ENCODE data around the gene TMEM87B.
"Not testable (repeated sequence)": the region's sequence is repeated elsewhere in the genome, so short reads cannot be mapped to it uniquely, and the experiment has no call there.

Gene TMEM87B

DNA sequence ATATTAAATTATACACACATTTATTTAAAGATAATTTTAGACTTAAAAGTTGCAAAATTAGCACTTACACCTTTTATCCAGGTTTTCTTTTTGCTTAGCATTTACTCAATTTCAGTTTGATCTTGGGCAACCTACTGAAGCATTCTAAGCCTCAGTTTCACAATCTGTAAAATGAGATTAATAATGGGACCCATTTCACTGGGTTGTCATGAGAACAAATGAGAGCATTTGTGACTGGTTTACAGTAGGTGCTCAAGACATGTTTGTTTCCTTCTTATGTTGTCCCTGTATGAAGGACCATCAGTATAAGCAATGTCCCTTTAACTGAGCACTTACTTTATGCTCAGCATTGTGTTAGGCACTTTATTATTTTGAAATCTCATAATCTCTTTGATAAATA, 78.3 kb downstream of the TMEM87B start:
- no peak for DNase-seq (ENCODE audit: low spot score)

- DNase-seq (ENCODE audit: low spot score) = no peak
Measured at GRCh38 chr2:112134120-112134519, 79.1 kb downstream of the TMEM87B start.

DNA sequence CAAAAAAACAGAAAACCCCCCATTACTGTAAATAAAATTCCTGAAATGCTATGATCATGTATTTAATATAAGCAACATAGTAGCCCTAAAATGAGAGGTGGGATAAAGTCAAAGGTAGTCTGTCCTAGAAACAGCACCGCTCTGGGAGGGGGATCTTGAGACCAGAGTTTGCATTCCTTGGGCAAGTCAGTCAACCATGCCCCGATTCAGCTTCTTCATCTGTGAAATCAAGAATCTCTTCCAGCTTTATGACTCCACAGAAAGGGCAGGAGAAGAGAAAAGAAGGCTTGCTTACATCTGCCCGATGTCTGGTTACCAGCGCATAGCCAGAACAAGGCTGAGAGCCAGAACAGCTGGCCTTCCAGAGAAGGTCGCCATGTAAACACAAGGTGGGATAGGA, 81.0 kb downstream of the TMEM87B start:
- no peak for DNase-seq (ENCODE audit: low spot score)

DNA sequence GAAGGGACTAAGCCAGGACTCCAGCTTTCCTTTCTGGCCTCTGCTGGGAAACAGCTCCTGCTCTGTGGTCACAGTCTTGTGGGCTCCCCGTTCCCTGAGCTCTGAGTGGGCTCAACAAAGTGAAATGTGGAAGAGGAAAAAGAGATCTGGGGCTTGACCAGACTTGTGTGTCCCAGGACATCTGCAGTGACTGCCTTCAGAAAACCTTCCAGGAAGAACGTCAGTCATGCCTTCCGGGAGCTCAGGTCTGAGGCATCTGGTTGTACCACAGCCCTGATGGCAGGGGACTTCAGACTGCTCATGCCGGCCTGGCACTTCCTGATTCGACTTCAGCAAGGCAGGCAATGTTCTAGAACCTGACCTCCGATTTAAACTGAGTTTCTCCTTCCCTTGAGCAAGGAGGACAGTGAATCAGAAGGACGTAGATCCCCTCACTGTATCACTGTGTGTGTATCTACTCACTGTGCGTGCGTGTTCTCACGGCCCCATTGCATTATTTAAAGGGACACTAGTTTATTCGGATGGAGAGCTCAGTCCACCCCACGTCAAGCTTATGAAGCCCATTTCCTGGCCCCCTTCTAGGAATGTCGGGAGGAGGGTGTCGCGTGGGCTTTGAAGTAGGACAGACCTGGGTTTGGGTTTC, 82.6 kb downstream of the TMEM87B start:
- DNase-seq (ENCODE audit: low spot score) = no peak

DNA sequence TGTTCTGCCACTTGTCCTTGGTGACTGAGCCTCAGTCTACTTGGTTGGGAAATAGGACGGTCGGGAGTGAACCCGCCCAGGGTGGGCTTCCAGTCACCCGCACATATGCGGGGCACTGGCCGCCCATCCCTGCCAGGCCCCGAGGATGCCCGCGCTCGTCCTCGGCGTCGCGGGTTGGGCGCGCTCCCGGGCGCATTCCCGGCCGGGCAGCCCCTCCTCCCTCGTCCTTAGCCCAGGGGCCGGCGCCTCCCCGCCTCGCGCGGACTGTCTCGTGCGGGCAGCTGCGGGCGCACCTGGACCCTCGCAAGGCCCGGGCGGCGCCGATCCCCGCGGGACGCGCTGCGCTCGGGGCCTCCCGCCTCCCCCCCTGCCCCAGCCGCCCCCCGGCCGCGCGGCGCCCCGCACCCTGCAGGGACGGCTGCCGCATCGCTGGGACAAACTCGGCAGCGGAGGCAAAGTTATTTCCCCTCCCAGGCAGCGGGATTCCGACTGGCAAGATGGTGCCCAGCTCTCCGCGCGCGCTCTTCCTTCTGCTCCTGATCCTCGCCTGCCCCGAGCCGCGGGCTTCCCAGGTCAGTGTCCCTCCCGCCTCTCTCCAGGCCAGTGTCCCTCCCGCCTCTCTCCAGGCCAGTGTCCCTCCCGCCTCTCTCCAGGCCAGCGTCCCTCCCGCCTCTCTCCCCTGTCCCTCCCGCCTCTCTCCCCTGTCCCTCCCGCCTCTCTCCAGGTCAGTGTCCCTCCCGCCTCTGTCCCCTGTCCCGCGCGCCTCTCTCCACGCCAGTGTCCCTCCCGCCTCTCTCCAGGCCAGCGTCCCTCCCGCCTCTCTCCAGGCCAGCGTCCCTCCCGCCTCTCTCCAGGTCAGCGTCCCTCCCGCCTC, 83.3 kb downstream of the TMEM87B start, which contains the start of gene FBLN7:
Gene FBLN7 (plus strand): TSS at position 227 of the 874 bp plus-strand sequence. CDS start 271 bp downstream, at position 498.
- peak; percentile 68 for DNase-seq (ENCODE audit: low spot score)

GRCh38 chr2:112139033-112139614, 84.1 kb downstream of the TMEM87B start:
- not testable (repeated sequence) for DNase-seq (ENCODE audit: low spot score)

GRCh38 chr2:112139661-112140204, 84.7 kb downstream of the TMEM87B start:
- DNase-seq (ENCODE audit: low spot score) = not testable (repeated sequence)

- DNase-seq (ENCODE audit: low spot score) = no peak
Measured at GRCh38 chr2:112140205-112140802, 85.2 kb downstream of the TMEM87B start.

DNA sequence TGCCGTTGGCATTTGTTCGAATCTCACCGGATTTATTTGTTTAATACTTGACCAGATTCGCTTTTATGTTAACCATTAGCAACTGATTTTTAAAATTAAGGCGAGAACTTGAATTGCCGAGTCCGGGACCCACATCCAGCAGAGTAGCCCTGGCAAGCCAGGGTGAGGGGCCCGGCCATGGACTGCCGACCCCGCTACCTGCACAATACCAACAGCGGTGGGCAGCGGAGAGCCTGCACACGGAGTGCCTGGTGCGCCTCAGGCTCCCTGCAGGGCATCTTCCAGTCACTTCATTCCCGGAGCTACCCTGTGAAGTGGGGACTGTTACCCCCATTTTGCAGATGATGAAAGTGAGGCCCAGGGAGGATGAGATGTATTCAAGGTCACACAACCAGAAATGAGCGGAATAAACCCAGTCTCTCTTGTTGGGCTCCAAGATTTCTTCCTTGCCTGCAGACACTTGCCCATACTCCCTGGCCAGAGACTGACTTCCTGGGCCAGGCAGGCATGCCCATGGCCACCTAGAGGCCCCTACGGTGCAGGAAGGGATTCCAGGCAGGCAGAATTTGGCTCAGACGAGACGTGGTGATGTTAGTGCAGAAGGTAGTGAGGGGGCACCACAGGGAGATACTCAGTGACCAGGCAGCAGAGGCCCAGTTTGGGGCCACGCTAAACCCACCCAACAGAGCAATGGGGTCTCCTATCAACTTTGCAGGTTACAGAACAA, 86.0 kb downstream of the TMEM87B start:
- no peak for DNase-seq (ENCODE audit: low spot score)

- no peak for DNase-seq (ENCODE audit: low spot score)
Measured at GRCh38 chr2:112141626-112142007, 86.5 kb downstream of the TMEM87B start.

GRCh38 chr2:112142525-112143078, 87.5 kb downstream of the TMEM87B start:
- DNase-seq (ENCODE audit: low spot score) = no peak

DNA sequence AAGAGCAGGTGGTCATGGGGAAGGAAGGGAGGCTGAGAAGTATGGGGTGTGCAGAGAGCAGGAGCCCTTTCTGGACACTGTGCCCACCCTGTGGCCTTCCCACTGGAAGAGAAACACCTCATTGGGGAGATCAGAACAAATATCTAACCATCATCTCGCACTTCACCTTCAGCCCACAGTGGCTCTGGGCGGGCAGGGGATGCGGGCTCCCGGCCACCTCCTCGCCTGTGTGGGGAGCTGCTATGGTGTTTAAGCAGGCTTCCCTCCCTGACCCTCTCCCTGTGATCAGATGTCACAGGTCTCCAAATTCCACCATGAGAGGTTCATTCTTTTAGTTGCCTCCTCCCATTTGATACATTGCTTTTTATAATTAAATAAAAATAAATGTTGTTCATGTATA, 88.1 kb downstream of the TMEM87B start:
- no peak for DNase-seq (ENCODE audit: low spot score)

- no peak for DNase-seq (ENCODE audit: low spot score)
Measured at GRCh38 chr2:112144966-112145365, 89.9 kb downstream of the TMEM87B start.

DNA sequence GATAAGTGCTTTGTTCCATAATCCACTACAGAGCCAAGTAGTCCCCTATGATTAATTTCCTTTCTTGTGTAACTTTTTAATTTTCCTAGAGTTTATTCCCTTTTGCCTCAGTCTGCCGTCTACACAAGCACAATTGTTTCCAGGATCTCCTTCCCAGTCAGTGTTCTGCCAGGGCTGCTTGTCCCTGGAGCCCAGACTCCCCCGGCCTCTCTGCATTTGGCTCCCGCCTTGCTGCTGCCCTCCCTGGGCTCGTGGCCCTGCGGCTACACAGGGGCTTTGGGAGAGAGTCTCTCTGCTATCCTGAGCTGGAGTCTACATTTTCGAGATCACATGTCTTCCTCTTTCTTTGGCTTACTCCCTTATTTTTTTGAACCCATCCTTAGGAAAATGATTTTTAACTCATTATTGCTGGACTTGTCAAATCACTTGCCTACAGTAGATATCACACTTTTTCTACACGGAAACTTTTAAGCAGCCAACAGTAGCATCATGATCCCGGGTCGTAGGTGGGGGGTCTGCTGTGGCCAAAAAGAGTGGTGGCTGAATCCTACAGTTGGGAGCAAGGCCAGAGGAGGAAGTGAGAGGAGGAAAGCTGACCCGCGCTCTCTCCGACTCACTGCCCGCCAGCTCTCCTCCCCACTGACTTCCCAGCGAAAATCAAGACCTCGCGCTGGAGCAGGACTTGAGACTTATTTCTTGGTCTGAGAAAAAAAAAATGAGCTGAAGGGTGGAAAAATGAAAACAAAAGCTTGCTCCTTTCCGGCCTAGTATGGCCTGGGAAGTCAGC, 92.5 kb downstream of the TMEM87B start:
- no peak for DNase-seq (ENCODE audit: low spot score)

GRCh38 chr2:112148477-112148876, 93.4 kb downstream of the TMEM87B start:
- no peak for DNase-seq (ENCODE audit: low spot score)

- DNase-seq (ENCODE audit: low spot score) = no peak
Measured at GRCh38 chr2:112149194-112149593, 94.1 kb downstream of the TMEM87B start.

GRCh38 chr2:112149866-112150435, 94.9 kb downstream of the TMEM87B start:
- no peak for DNase-seq (ENCODE audit: low spot score)

DNA sequence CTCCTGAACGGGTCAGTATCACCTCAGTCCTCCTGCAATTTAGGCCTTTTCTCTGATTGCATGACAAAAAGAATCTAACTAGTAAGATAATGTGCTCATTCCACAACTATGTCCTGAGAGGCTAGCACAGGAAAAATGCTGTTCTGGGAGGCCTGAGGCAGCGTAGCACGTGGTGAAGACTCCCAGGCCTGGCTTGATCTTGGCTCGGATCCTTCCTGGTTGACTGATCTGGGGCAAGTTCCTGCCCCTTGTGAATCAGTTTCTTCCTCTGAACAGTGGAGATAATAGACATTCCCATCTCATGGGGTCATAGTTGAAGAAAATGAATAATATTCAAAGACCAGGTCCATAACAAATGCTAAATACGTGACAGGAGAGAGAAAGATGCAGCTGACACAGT, 95.4 kb downstream of the TMEM87B start:
- DNase-seq (ENCODE audit: low spot score) = no peak

- DNase-seq (ENCODE audit: low spot score) = no peak
Measured at GRCh38 chr2:112150851-112151250, 95.8 kb downstream of the TMEM87B start.

DNA sequence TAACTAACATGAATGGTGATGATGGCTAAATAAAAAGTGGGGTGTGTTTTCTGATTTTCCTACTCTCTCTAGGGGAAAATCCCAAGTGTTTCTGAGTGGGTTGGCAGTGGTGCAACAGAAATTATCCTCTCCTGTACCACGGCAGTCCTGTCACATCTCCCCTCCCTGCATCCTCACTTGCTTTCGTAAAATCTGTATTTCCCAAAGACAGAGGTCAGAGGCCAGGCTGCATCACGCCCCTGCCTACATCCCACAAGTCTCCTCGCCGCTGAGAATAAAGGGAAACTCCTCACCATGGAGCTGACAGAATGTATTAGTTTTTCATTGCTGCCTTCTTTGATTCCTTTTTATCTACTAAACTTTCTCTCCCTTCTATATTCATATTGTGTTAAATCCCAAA, 96.2 kb downstream of the TMEM87B start:
- DNase-seq (ENCODE audit: low spot score) = no peak

Data from D341Med (cell line).